BLaER1 (cell line): Measurements from ENCODE around the gene DSE.

Experiments used
- H3K27ac ChIP-seq: shearing (Covaris generic); formaldehyde crosslinking; 2 replicates; pipeline ENCODE4 v1.8.1; 2022
- H3K27me3 ChIP-seq: shearing (Covaris generic); formaldehyde crosslinking; 2 replicates; pipeline ENCODE4 v1.8.1; 2022
- H3K36me3 ChIP-seq: shearing (Covaris generic); formaldehyde crosslinking; 2 replicates; pipeline ENCODE4 v1.8.1; 2022
- H3K4me1 ChIP-seq: shearing (Covaris generic); formaldehyde crosslinking; 2 replicates; pipeline ENCODE4 v1.8.1; 2022
- H3K4me2 ChIP-seq: shearing (Covaris generic); formaldehyde crosslinking; 2 replicates; pipeline ENCODE4 v1.8.1; 2022
- H3K4me3 ChIP-seq: shearing (Covaris generic); formaldehyde crosslinking; 2 replicates; pipeline ENCODE4 v1.8.1; 2022
- H3K9ac ChIP-seq: shearing (Covaris generic); formaldehyde crosslinking; 2 replicates; pipeline ENCODE4 v1.8.1; 2022
- H3K9me3 ChIP-seq: shearing (Covaris generic); formaldehyde crosslinking; 2 replicates; pipeline ENCODE4 v1.8.1; 2022
- H4K20me1 ChIP-seq: shearing (Covaris generic); formaldehyde crosslinking; 2 replicates; pipeline ENCODE4 v1.8.1; 2022
- Cebpa-rat ChIP-seq: shearing (Covaris generic); IDR thresholded peaks from 2 replicates; pipeline ENCODE4 v1.8.1; 2022

Gene DSE

DNA sequence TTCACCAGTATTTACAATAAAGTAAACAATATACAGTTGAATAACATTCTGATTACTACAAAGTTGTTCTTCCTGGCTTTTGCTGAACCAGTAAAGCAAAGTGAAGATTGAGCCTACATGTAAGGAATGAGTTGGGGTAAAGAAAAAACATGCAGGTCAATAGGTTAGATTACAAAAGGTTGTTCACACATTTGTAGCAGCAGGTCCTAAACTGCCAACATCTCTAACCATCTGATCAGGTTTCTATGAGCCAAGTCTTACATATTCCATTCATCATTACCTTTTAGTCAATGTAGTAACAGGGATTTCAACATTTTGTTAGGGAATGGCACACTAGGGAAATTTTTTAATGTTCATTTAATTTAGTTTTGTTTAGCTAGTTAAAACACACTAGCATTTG is 81.2 kb downstream of the DSE start:
- Histone ChIP-seq H3K4me1 (peaks cover 9% of the 10 kb centered on the region), H3K36me3 (no peaks in the 10 kb centered on the region), H3K9ac (no peak overlapping the region), H3K27me3 (no peaks in the 10 kb centered on the region), H4K20me1 (no peaks in the 10 kb centered on the region), H3K27ac (no peak overlapping the region), H3K9me3 (no peaks in the 10 kb centered on the region), H3K4me3 (no peak overlapping the region), H3K4me2 (no peak overlapping the region)
- no peak for TF ChIP-seq Cebpa-rat

DNA sequence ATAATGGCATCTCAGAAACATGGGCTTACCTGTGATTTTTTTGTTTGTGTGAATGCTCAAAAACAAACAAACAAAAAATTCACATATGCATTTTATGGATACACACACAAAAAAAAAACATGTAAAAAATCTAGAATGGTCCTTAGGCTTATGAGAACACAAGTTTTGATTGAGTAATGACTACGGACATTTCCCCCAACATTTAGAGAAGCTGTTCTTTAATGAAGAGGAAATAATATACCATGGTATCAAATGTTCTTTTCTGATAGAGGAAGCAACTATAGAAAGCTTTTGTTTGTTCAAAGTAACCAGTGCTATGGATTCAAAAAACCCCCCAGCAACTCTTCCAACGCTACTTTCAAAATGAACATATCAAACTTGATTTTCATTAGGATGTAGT is 81.8 kb downstream of the DSE start:
- H3K9ac ChIP-seq = no peak overlapping the region
- H3K4me2 ChIP-seq = no peak overlapping the region
- TF ChIP-seq Cebpa-rat = no peak
- peaks cover 9% of the 10 kb centered on the region for H3K4me1 ChIP-seq
- no peaks in the 10 kb centered on the region for H3K36me3 ChIP-seq
- H3K27me3 ChIP-seq = no peaks in the 10 kb centered on the region
- H3K27ac ChIP-seq = no peak overlapping the region
- no peaks in the 10 kb centered on the region for H3K9me3 ChIP-seq
- no peaks in the 10 kb centered on the region for H4K20me1 ChIP-seq
- H3K4me3 ChIP-seq = no peak overlapping the region

DNA sequence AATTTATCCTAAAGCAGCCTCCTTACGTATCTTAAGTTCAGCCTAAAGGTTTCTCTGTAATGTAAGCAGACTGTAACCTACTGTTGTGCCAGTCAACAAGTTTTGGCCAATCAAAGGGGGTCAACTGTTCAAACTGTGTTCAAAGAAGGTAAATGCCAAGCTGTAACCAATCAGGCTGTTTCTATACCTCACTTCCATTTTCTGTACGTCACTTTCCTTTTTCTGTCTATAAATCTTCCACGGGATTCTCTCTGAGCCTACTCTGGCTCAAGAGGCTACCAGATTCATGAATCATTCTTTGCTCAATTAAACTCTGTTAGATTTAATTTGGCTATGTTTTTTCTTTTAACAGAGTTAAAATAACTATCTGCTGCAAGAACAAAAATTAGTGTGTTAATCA is 85.4 kb downstream of the DSE start:
- Histone ChIP-seq H3K27ac (no peak overlapping the region), H3K4me2 (no peak overlapping the region), H3K4me3 (no peak overlapping the region), H3K27me3 (peaks cover 3% of the 10 kb centered on the region; the same call in 1 of the 2 replicates), H4K20me1 (no peaks in the 10 kb centered on the region), H3K4me1 (peaks cover 5% of the 10 kb centered on the region), H3K9me3 (no peaks in the 10 kb centered on the region), H3K9ac (no peak overlapping the region), H3K36me3 (no peaks in the 10 kb centered on the region)
- TF ChIP-seq Cebpa-rat = no peak

DNA sequence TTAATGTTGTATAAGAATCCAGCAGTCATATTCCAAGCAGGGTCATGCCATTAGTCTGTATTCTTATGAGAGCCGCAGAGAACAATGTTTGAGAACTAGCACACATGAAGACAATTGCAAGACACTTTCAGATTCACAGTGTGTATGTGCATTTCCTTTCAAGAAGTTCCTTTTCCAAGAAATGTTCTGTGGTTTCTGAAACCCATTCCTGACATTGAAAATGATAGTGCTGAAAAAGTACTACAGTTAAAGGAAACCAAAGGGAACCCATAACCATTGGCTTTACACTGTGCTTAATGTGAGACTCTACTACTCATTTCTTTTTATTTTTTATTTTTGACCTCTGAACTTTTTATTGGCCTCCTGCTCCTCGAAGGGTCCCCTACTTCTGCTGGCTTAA is 86.2 kb downstream of the DSE start:
- H3K36me3 ChIP-seq = no peaks in the 10 kb centered on the region
- no peak overlapping the region for H3K9ac ChIP-seq
- peaks cover 3% of the 10 kb centered on the region for H3K9me3 ChIP-seq
- peaks cover 11% of the 10 kb centered on the region for H3K27me3 ChIP-seq
- H3K4me1 ChIP-seq = no peaks in the 10 kb centered on the region
- H4K20me1 ChIP-seq = no peaks in the 10 kb centered on the region
- H3K27ac ChIP-seq = no peak overlapping the region
- H3K4me2 ChIP-seq = no peak overlapping the region
- H3K4me3 ChIP-seq = no peak overlapping the region
- no peak for TF ChIP-seq Cebpa-rat

DNA sequence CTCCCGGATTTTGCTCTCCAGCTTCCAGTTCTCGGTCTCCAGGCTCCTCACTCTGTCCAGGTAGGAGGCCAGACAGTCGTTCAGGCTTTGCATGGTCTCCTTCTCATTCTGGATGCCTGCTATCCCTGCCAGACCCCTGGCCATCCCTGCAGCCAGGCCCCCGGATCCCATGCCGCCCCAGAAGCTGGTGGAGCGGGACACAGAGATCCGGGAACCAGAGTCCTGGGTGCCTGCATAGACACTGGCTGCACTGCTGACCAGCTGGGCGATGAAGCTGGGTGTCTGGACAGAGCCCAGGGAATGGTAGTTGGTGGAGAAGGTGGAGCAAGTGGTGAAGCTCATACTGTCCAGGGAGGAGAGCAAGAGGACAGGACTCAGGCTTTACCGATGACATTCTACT is 87.5 kb downstream of the DSE start:
- H3K9ac ChIP-seq = no peak overlapping the region
- no peaks in the 10 kb centered on the region for H3K4me1 ChIP-seq
- H3K4me3 ChIP-seq = no peak overlapping the region
- H4K20me1 ChIP-seq = no peaks in the 10 kb centered on the region
- peaks cover 23% of the 10 kb centered on the region for H3K27me3 ChIP-seq
- H3K36me3 ChIP-seq = no peaks in the 10 kb centered on the region
- H3K4me2 ChIP-seq = no peak overlapping the region
- H3K9me3 ChIP-seq = peaks cover 11% of the 10 kb centered on the region
- no peak for TF ChIP-seq Cebpa-rat
- H3K27ac ChIP-seq = no peak overlapping the region

DNA sequence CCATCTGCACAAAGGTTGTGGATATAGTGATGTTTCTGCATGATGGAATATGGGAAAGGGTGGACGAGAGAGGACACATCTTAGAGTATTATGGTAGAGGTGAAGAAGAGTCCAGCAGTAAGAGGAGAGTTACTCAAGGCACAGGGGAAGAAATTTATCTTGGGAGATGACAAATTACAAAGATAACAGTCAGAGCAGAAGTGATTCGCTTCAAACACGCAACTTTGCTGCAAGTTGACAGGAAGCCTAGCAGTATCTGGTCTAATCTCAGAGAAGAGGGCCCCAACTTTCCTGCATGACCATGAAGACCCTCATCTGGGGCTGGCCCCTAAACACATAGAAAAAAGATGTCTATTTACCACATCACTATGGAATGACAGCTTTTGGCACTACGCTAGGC is 89.2 kb downstream of the DSE start:
- Histone ChIP-seq H3K27me3 (peaks cover 30% of the 10 kb centered on the region), H3K4me1 (peaks cover 5% of the 10 kb centered on the region; the same call in 1 of the 2 replicates), H3K27ac (no peak overlapping the region), H3K36me3 (no peaks in the 10 kb centered on the region), H3K4me3 (no peak overlapping the region), H3K9me3 (peaks cover 11% of the 10 kb centered on the region), H3K9ac (no peak overlapping the region), H4K20me1 (no peaks in the 10 kb centered on the region), H3K4me2 (no peak overlapping the region)
- TF ChIP-seq Cebpa-rat = no peak

DNA sequence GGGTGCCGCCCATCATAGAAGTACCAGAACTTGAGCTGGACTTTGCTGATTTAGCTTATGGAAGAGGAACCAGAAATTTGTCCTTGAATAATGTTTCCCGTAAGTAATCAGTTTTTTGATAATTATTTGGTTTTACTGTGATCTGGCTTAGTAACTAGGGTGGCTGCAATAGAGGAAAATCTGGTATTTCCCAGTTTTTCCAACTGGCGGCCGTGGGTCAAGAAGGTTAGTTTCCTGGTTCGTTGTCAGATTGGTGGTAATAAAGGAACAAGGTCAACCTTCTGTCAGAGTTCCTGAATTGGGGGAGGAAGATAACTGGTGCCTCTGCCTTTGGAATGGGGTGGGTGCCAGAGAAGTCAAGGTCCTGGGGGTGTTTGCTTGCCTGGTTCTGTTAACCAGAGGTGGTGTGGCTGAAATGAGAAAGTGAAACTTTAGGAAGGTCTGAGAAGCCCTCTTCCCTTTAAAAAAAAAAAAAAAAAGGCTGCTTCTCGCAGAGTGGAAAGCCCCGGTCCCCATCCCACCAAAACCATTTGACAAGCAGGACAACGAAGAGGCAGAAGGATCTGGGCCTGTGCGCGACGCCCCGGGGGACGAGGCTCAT is 90.7 kb downstream of the DSE start, which contains the start of gene CALHM6:
CALHM6 (plus strand) TSS at position 45 of the 601 bp plus-strand sequence; CDS start at position 600, 555 bp downstream.
- Histone ChIP-seq H3K27me3 (peaks cover 30% of the 10 kb centered on the region), H4K20me1 (no peaks in the 10 kb centered on the region), H3K9me3 (peaks cover 11% of the 10 kb centered on the region), H3K4me3 (peak within 1 kb of the TSS; percentile 60), H3K4me1 (peaks cover 10% of the 10 kb centered on the region; the same call in 1 of the 2 replicates), H3K36me3 (no peaks in the 10 kb centered on the region), H3K4me2 (peak within 1 kb of the TSS; percentile 58), H3K27ac (no peak within 1 kb of the TSS), H3K9ac (no peak within 1 kb of the TSS)
- no peak for TF ChIP-seq Cebpa-rat

DNA sequence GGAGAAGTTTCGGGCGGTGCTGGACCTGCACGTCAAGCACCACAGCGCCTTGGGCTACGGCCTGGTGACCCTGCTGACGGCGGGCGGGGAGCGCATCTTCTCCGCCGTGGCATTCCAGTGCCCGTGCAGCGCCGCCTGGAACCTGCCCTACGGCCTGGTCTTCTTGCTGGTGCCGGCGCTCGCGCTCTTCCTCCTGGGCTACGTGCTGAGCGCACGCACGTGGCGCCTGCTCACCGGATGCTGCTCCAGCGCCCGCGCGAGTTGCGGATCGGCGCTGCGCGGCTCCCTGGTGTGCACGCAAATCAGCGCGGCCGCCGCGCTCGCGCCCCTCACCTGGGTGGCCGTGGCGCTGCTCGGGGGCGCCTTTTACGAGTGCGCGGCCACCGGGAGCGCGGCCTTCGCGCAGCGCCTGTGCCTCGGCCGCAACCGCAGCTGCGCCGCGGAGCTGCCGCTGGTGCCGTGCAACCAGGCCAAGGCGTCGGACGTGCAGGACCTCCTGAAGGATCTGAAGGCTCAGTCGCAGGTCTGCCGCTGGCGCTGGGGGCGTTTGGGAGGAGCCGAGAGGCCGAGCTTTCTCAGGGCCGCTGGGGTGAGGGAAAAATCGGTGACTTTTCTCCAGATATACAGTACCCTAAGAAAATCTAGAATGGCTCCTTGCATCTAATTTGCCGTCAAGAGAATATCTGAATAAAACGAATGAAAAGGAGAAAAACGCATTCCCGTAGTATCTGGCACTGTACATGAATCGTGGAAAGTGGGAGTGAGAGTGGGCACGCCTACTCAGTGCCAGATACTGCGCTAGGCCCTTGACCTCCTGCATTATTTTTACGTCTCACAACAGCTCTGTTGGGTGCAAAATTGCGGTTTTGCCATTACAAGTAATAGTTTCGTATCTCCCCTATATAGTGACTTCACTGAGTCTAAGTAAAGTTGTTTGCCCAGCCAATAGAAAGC is 91.5 kb downstream of the DSE start:
- Histone ChIP-seq H3K27ac (no peak overlapping the region), H3K4me2 (peak overlapping the region; percentile 58), H3K9ac (no peak overlapping the region)

DNA sequence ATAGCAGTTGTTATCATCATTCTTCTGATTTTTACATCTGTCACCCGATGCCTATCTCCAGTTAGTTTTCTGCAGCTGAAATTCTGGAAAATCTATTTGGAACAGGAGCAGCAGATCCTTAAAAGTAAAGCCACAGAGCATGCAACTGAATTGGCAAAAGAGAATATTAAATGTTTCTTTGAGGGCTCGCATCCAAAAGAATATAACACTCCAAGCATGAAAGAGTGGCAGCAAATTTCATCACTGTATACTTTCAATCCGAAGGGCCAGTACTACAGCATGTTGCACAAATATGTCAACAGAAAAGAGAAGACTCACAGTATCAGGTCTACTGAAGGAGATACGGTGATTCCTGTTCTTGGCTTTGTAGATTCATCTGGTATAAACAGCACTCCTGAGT is 92.6 kb downstream of the DSE start:
- Histone ChIP-seq H3K36me3 (no peaks in the 10 kb centered on the region), H4K20me1 (no peaks in the 10 kb centered on the region), H3K27ac (no peak overlapping the region), H3K4me2 (no peak overlapping the region), H3K4me3 (no peak overlapping the region), H3K27me3 (peaks cover 30% of the 10 kb centered on the region), H3K9ac (no peak overlapping the region), H3K4me1 (peaks cover 10% of the 10 kb centered on the region; the same call in 1 of the 2 replicates), H3K9me3 (peaks cover 11% of the 10 kb centered on the region)
- TF ChIP-seq Cebpa-rat = no peak

More for the DNA sequence above, 91.5 kb downstream of the DSE start:
- Histone ChIP-seq H3K4me3 (peak overlapping the region; percentile 60), H3K9me3 (peaks cover 11% of the 10 kb centered on the region), H3K4me1 (peaks cover 10% of the 10 kb centered on the region; the same call in 1 of the 2 replicates), H3K27me3 (peaks cover 30% of the 10 kb centered on the region), H3K36me3 (no peaks in the 10 kb centered on the region), H4K20me1 (no peaks in the 10 kb centered on the region)
- TF ChIP-seq Cebpa-rat = no peak

DNA sequence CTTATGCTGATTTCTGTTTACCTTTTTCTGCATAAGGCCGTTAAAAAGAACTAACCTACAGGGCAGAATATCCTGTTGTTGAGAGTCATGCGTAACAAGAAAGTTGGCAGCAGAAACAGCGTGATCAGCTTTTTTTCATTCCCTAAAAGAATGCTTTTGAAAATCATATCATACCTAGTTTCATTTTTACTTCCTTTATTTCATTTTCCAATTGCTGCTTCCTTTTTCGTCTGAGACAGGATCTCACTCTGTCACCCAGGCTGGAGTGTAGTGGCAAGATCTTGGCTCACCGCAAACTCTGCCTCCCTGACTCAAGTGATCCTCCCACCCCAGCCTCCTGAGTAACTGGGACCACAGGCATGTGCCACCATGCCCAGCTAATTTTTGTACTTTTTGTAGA is 94.5 kb downstream of the DSE start:
- peak overlapping the region; percentile 23 for H3K4me2 ChIP-seq
- H3K27me3 ChIP-seq = peaks cover 30% of the 10 kb centered on the region
- H3K4me1 ChIP-seq = peaks cover 10% of the 10 kb centered on the region; the same call in 1 of the 2 replicates
- H3K27ac ChIP-seq = no peak overlapping the region
- H3K9me3 ChIP-seq = peaks cover 11% of the 10 kb centered on the region
- H3K36me3 ChIP-seq = no peaks in the 10 kb centered on the region
- no peak overlapping the region for H3K4me3 ChIP-seq
- H4K20me1 ChIP-seq = no peaks in the 10 kb centered on the region
- H3K9ac ChIP-seq = no peak overlapping the region
- no peak for TF ChIP-seq Cebpa-rat
